ENCODE data around the gene ACSL5. TPM values are rescaled to one million over a fixed set of nuclear protein-coding genes. Genes with fewer than 3 reads are reported as not detected.

Gene ACSL5
- total and polyA plus RNA-seq, 2 donors (not counting 1 experiment from before 2014, with no cell fraction given), result 1.7 to 6.6 TPM

GRCh38 chr10:112441520-112441919 lies 67.6 kb downstream of the ACSL5 start:
- Histone ChIP-seq H3K79me2 (ENCODE audit: control insufficient read depth, insufficient read depth, low read length) (peaks cover 16% of the 10 kb centered on the region), H3K36me3 (ENCODE audit: control insufficient read depth, insufficient read depth, low read length) (peaks cover 12% of the 10 kb centered on the region), H3K4me1 (ENCODE audit: control insufficient read depth, extremely low read depth, insufficient read depth, low read length) (no peaks in the 10 kb centered on the region), H3K4me3 (replicated peaks in 1 of 4; ENCODE audit: control extremely low read depth in 1 of 4, insufficient read depth in 1 of 4, low read depth in 3 of 4, low read length in 4 of 4) (no peak overlapping the region), H3K9ac (ENCODE audit: insufficient read depth, low read length) (no peak overlapping the region), H3K27me3 (ENCODE audit: control insufficient read depth, insufficient read depth, low read length) (no peaks in the 10 kb centered on the region), H2AFZ (ENCODE audit: low read length) (no peak overlapping the region), H3K27ac (ENCODE audit: insufficient read depth, low read length) (no peak overlapping the region), H4K20me1 (ENCODE audit: control insufficient read depth, extremely low read depth, insufficient read depth, low read length) (no peaks in the 10 kb centered on the region), H3K9me3 (ENCODE audit: control insufficient read depth, insufficient read depth, low read depth, low read length) (no peaks in the 10 kb centered on the region), H3K4me2 (ENCODE audit: extremely low read depth, insufficient read depth, low read length) (no peak overlapping the region)
- no peak for DNase-seq (ENCODE audit: low read depth in 2 of 2)
- no peak for TF ChIP-seq EZH2 (IDR thresholded peaks at IDR 0.05; ENCODE audit: low read length, missing control alignments)
- TF ChIP-seq CTCF (conservative IDR thresholded peaks at IDR 0.05 in 1 of 2, IDR thresholded peaks at IDR 0.05 in 1 of 2; ENCODE audit: low read depth in 1 of 2, low read length in 2 of 2), result no peak

- no peaks in the 10 kb centered on the region for H4K20me1 ChIP-seq (ENCODE audit: control insufficient read depth, extremely low read depth, insufficient read depth, low read length)
- no peaks in the 10 kb centered on the region for H3K27me3 ChIP-seq (ENCODE audit: control insufficient read depth, insufficient read depth, low read length)
- no peak overlapping the region for H3K27ac ChIP-seq (ENCODE audit: insufficient read depth, low read length)
- H2AFZ ChIP-seq (ENCODE audit: low read length), result no peak overlapping the region
- H3K4me3 ChIP-seq (replicated peaks in 1 of 4; ENCODE audit: control extremely low read depth in 1 of 4, insufficient read depth in 1 of 4, low read depth in 3 of 4, low read length in 4 of 4), result no peak overlapping the region
- H3K4me1 ChIP-seq (ENCODE audit: control insufficient read depth, extremely low read depth, insufficient read depth, low read length), result no peaks in the 10 kb centered on the region
- DNase-seq (ENCODE audit: low read depth in 2 of 2), result no peak
- peaks cover 18% of the 10 kb centered on the region for H3K79me2 ChIP-seq (ENCODE audit: control insufficient read depth, insufficient read depth, low read length)
- H3K9ac ChIP-seq (ENCODE audit: insufficient read depth, low read length), result no peak overlapping the region
- H3K36me3 ChIP-seq (ENCODE audit: control insufficient read depth, insufficient read depth, low read length), result peaks cover 12% of the 10 kb centered on the region
- H3K9me3 ChIP-seq (ENCODE audit: control insufficient read depth, insufficient read depth, low read depth, low read length), result no peaks in the 10 kb centered on the region
- TF ChIP-seq CTCF (conservative IDR thresholded peaks at IDR 0.05 in 1 of 2, IDR thresholded peaks at IDR 0.05 in 1 of 2; ENCODE audit: low read depth in 1 of 2, low read length in 2 of 2) (no peak), EZH2 (IDR thresholded peaks at IDR 0.05; ENCODE audit: low read length, missing control alignments) (no peak)
- H3K4me2 ChIP-seq (ENCODE audit: extremely low read depth, insufficient read depth, low read length), result no peak overlapping the region
These were observed 68.1 kb downstream of the ACSL5 start for GRCh38 chr10:112442063-112442462.

GRCh38 chr10:112446055-112446854 lies 72.3 kb downstream of the ACSL5 start:
- TF ChIP-seq CTCF (conservative IDR thresholded peaks at IDR 0.05 in 1 of 2, IDR thresholded peaks at IDR 0.05 in 1 of 2; ENCODE audit: low read depth in 1 of 2, low read length in 2 of 2), result no peak
- TF ChIP-seq EZH2 (IDR thresholded peaks at IDR 0.05; ENCODE audit: low read length, missing control alignments), result no peak
- Histone ChIP-seq H3K4me3 (replicated peaks in 1 of 4; ENCODE audit: control extremely low read depth in 1 of 4, insufficient read depth in 1 of 4, low read depth in 3 of 4, low read length in 4 of 4) (peak overlapping the region; percentile 83 to 99 (median 97)), H3K27me3 (ENCODE audit: control insufficient read depth, insufficient read depth, low read length) (no peaks in the 10 kb centered on the region), H4K20me1 (ENCODE audit: control insufficient read depth, extremely low read depth, insufficient read depth, low read length) (no peaks in the 10 kb centered on the region), H3K79me2 (ENCODE audit: control insufficient read depth, insufficient read depth, low read length) (peaks cover 40% of the 10 kb centered on the region), H3K4me2 (ENCODE audit: extremely low read depth, insufficient read depth, low read length) (peak overlapping the region; percentile 96), H2AFZ (ENCODE audit: low read length) (peak overlapping the region; percentile 95), H3K9me3 (ENCODE audit: control insufficient read depth, insufficient read depth, low read depth, low read length) (no peaks in the 10 kb centered on the region), H3K27ac (ENCODE audit: insufficient read depth, low read length) (peak overlapping the region; percentile 96), H3K9ac (ENCODE audit: insufficient read depth, low read length) (peak overlapping the region; percentile 81), H3K4me1 (ENCODE audit: control insufficient read depth, extremely low read depth, insufficient read depth, low read length) (peaks cover 3% of the 10 kb centered on the region), H3K36me3 (ENCODE audit: control insufficient read depth, insufficient read depth, low read length) (peaks cover 3% of the 10 kb centered on the region)
- peak; percentile 17 to 37 for DNase-seq (ENCODE audit: low read depth in 2 of 2)
